Measurements from ENCODE around the gene PPM1A.

The PPM1A gene

GRCh38 chr14:60227291-60227690 lies 21.7 kb upstream of the PPM1A start:
- DNase-seq, result no peak

- DNase-seq, result no peak
Measured at GRCh38 chr14:60229614-60230013, 19.4 kb upstream of the PPM1A start.

- DNase-seq, result no peak
Measured at GRCh38 chr14:60232185-60232584, 16.8 kb upstream of the PPM1A start.

- no peak for DNase-seq
Measured at GRCh38 chr14:60233251-60233650, 15.8 kb upstream of the PPM1A start.

- no peak for DNase-seq
Measured at GRCh38 chr14:60233891-60234290, 15.1 kb upstream of the PPM1A start.

GRCh38 chr14:60235440-60235839 lies 13.6 kb upstream of the PPM1A start:
- no peak for DNase-seq

- no peak for DNase-seq
Measured at GRCh38 chr14:60238955-60239354, 10.1 kb upstream of the PPM1A start.

GRCh38 chr14:60240139-60240856 lies 8.7 kb upstream of the PPM1A start:
- no peak for DNase-seq

GRCh38 chr14:60241091-60241490 lies 7.9 kb upstream of the PPM1A start:
- DNase-seq, result no peak

- DNase-seq, result no peak
Measured at GRCh38 chr14:60242429-60242828, 6.6 kb upstream of the PPM1A start.

GRCh38 chr14:60245380-60246177 lies 3.4 kb upstream of the PPM1A start:
- DNase-seq, result no peak

GRCh38 chr14:60247994-60248696 lies 876 bp upstream of the PPM1A start:
- peak; percentile 77 to 79 for DNase-seq

- peak; percentile 62 to 74 for DNase-seq
Measured at GRCh38 chr14:60249321-60250256, 568 bp downstream of the PPM1A start.

- DNase-seq, result no peak
Measured at GRCh38 chr14:60250257-60251035, 1.4 kb downstream of the PPM1A start.

- no peak for DNase-seq
Measured at GRCh38 chr14:60251877-60252276, 2.9 kb downstream of the PPM1A start.

GRCh38 chr14:60252630-60253029 lies 3.6 kb downstream of the PPM1A start:
- DNase-seq, result no peak

- DNase-seq, result no peak
Measured at GRCh38 chr14:60253649-60254048, 4.6 kb downstream of the PPM1A start.

- DNase-seq, result no peak
Measured at GRCh38 chr14:60254176-60254575, 5.2 kb downstream of the PPM1A start.

GRCh38 chr14:60257865-60258264 lies 8.8 kb downstream of the PPM1A start:
- no peak for DNase-seq

- no peak for DNase-seq
Measured at GRCh38 chr14:60265163-60265562, 16.1 kb downstream of the PPM1A start.

- DNase-seq, result no peak
Measured at GRCh38 chr14:60266021-60266937, 17.3 kb downstream of the PPM1A start.

Data from NCI-H1930 (cell line).